ENCODE results near the gene PGBD1.

PGBD1 gene

GRCh38 chr6:28335564-28336283 is 54.4 kb downstream of the PGBD1 start, which contains the start of gene ZSCAN31:
Gene ZSCAN31, minus strand, starts transcription at chr6:28336148. Its CDS starts 6,465 bp downstream, at chr6:28329683.
- DNase-seq (ENCODE audit: low spot score) = peak; percentile 88

DNA sequence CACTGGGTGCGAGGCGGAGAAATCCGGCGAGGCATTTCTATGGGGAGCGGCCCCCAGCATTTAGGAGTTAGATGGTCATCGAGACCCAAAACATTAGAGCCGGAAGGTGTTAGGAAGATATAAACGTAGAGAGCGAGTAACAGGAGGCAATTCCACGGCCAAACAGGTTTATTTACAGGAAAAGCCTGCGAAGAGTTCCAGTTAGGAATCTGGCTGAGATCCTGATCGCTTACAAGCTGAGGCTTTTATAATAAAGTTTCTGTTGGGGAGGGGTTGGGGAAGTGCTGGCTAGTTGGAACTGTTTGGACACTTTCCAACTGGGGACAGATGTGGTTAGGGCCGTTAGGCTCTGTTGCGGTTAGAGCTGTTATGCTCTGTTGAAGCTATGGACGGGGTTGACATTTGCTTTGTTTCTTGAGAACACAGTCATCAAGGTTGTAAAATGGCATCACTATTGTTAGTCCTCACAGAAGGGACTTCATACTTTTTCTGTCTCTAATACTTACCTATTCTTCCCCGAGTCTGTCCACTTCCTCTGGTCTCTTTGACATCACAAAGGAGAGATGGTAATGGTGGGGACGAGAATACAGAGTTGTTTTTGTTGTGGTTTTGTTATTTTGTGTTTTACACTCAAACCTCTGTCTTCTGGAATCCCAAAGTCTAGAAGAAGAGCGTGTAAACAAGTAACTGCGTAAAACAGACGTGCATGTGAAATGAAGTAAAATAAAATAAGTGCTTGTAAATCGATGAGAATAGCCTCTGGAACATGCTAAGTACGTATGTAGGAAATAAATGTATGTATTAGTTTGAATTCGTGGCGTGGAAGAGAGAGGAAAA is 55.1 kb downstream of the PGBD1 start:
- peak; percentile 41 for DNase-seq (ENCODE audit: low spot score)

- no peak for DNase-seq (ENCODE audit: low spot score)
These were observed 55.7 kb downstream of the PGBD1 start for GRCh38 chr6:28337121-28337520.

- no peak for DNase-seq (ENCODE audit: low spot score)
These were observed 59.1 kb downstream of the PGBD1 start for GRCh38 chr6:28340310-28341095.

DNA sequence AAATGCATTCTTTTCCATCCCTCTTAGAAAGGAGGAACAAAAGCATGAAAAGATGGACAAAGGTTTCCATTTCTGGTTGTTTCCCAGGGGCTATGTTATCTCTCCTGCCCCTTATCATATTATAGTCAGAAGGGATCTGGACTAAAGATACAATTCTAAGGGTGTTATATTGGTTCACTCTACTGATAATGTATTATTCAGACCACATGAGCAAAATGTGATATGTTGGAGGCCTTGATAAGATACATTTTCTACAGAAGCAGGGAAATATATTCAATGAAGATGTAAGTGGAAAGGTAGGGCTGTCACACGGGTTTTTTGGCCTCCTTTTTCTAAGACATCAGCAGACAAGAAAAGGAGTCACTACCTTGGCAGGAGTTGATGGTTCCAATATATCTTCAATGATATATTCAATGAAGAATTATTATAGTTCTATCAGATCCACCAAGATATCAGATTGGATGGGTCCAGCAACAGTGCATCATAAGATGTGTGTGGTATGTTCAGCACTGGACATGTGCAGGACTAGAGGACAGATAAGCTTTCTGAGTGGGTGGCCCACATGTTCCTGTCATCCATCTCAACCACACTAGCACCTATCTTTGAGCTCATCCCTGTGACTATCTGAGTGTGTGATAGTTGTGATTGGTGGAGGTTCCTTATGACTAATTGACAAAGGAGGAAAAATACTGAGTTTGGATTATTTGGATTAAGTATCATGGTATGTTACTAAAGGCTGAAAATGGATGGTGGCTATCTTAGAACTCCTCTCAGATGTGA is 62.7 kb downstream of the PGBD1 start:
- DNase-seq (ENCODE audit: low spot score) = no peak

DNA sequence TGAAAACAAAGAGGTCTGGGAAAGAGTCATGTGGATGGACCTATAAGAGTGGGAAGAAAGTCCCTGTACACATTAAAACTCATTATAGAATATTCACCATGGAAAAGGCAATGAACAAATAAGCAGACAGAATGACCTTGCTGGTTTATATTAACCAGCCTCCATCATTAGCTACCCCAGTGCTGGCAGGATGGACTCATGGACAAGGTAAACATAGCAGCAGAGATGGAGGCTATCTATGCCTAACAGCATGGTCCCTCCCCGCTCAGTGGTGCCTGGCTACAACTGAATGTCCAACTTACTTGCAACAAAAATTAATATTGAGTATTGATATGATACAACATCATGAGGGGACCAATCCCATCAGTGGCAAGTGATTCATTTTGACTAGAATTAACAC is 63.8 kb downstream of the PGBD1 start:
- DNase-seq (ENCODE audit: low spot score) = no peak

- no peak for DNase-seq (ENCODE audit: low spot score)
These were observed 65.7 kb downstream of the PGBD1 start for GRCh38 chr6:28347119-28347518.

GRCh38 chr6:28349344-28349891 is 68.0 kb downstream of the PGBD1 start:
- no peak for DNase-seq (ENCODE audit: low spot score)

DNA sequence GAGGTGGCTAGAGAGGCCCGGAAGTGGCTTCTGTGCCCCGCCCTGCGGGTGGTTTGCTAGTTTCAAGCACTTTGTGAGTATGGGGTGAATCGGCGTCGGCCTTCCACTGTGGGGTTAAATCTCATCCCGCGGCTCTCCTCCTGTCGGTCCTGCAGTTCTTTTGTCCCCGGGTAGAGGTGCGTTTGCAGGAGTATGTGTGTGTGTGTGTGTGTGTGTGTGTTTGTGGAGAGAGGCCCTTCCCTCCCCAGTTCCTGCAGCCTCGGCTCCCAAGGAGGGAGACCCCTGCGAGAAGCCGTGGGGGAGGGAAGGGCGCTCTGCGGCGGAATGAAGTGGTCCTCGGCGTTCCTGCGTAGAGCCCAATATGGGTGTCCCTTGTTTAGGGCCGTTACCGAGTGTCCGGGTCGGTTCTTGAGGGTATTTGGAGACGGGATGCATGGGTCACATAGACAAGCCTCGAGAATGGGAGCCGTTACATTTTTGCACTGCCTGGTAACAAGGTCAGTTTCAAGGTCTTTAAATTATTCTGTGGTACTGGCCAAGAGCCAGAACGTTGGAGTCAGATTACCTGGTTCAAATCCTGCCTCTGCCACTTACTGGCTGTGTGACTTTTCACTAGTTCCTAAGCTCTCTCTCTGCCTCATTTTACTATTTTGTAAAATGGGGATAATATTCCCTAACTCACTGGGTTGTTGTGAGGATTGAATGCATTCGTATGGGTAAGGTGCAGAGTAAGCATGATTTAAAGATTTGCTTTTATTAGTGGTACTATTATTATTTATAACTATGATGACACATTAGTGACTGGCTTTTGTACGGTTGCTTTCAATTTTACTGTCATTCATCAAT is 68.7 kb downstream of the PGBD1 start, which contains the start of gene ZKSCAN3:
Gene ZKSCAN3 (plus strand): TSS at position 56 of the 846 bp plus-strand sequence. CDS start 9,640 bp downstream, outside the sequence.
- DNase-seq (ENCODE audit: low spot score) = peak; percentile 83

DNA sequence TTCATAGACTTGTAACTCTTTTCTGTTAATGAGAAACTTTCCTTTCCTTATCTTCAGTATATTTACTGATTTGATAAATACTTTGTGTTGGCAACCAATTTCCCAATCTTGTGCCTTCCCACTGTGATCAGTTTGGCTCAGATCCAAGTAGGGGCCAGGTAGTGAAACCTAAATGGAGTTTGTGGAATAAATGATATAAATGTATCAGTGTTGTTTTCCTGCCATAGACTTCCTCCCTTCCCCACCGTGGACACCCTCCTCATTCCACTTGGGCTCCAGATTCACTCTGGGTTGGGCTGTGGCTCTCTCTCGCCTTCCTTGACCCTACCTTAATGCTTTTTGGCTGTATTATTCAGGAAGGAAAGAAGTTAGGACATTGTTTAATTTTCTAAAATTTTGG is 69.7 kb downstream of the PGBD1 start:
- no peak for DNase-seq (ENCODE audit: low spot score)

- DNase-seq (ENCODE audit: low spot score) = no peak
These were observed 70.1 kb downstream of the PGBD1 start for GRCh38 chr6:28351493-28351925.

All from globus pallidus (tissue), 1 donor.